Thoracic aorta (tissue), 2 donors: Measurements from ENCODE around the gene SERINC2. TPM values are rescaled to one million over a fixed set of nuclear protein-coding genes. Genes with fewer than 3 reads are reported as not detected.

ENCODE experiments used
- ATAC-seq: fragments of 150-250 bp; one replicate; pipeline ENCODE4 v1.8.0; 2017; ENCODE audit warnings: low read depth; ENCODE audit not compliant: insufficient number of reproducible peaks, low FRiP score
- DNase-seq: peaks from one replicate; pipeline ENCODE4 v3.0.0-alpha.2; 2020; ENCODE audit warnings: low spot score
- H3K27ac ChIP-seq, 2 donors: fragments of 200-600 bp; sonication (generic); 1 replicate in 1 of 2; 2 replicates in 1 of 2; pipeline ENCODE4 v1.5.1; 2016; ENCODE audit warnings: mild to moderate bottlenecking in 2 of 2, moderate library complexity in 2 of 2
- H3K27me3 ChIP-seq: fragments of 200-600 bp; sonication (generic); replicated peaks from 2 replicates; pipeline ENCODE4 v1.6.0; 2016; ENCODE audit warnings: mild to moderate bottlenecking; ENCODE audit not compliant: insufficient read depth
- H3K36me3 ChIP-seq: fragments of 200-600 bp; sonication (generic); one replicate; pipeline ENCODE4 v1.5.1; 2016
- H3K4me1 ChIP-seq, 2 donors: fragments of 200-600 bp; sonication (generic); 1 replicate in 1 of 2; 2 replicates in 1 of 2; pipeline versions ENCODE4 v1.5.1 to v1.6.0; 2016; ENCODE audit warnings: low read depth in 2 of 2, mild to moderate bottlenecking in 1 of 2; ENCODE audit not compliant: control insufficient read depth in 1 of 2
- H3K4me3 ChIP-seq: fragments of 200-600 bp; sonication (generic); 2 replicates; pipeline ENCODE4 v1.5.1; 2016; ENCODE audit warnings: mild to moderate bottlenecking
- H3K9me3 ChIP-seq: fragments of 200-600 bp; sonication (generic); 2 replicates; pipeline ENCODE4 v1.5.1; 2016
- CTCF ChIP-seq: fragments of 200-600 bp; sonication (generic); IDR thresholded peaks from one replicate; pipeline ENCODE4 v1.5.1; 2019; ENCODE audit warnings: antibody characterized with exemption
- total RNA-seq, 2 donors: library from RNA; depleted of rRNA; stranded (reverse); fragments of >200 nt; gene quantifications; one replicate each; pipeline versions ENCODE4 v1.1.0 to v1.2.3, GENCODE V29; 2016

The SERINC2 gene
- total RNA-seq, 2 donors from 2014 or later, result 7.6 to 12.3 TPM

- no peak for DNase-seq
- no peak for TF ChIP-seq CTCF
- Histone ChIP-seq H3K27ac (no peak overlapping the region), H3K4me1 (no peaks in the 10 kb centered on the region), H3K4me3 (no peak overlapping the region), H3K27me3 (no peaks in the 10 kb centered on the region), H3K36me3 (no peaks in the 10 kb centered on the region), H3K9me3 (no peaks in the 10 kb centered on the region)
- no peak for ATAC-seq
Measured at GRCh38 chr1:31441558-31441957, 28.5 kb downstream of the SERINC2 start.

GRCh38 chr1:31441970-31442647 lies 29.1 kb downstream of the SERINC2 start:
- no peak overlapping the region for H3K4me3 ChIP-seq
- ATAC-seq (no peak), DNase-seq (no peak)
- H3K9me3 ChIP-seq, result no peaks in the 10 kb centered on the region
- no peaks in the 10 kb centered on the region for H3K4me1 ChIP-seq
- H3K36me3 ChIP-seq, result no peaks in the 10 kb centered on the region
- H3K27me3 ChIP-seq, result no peaks in the 10 kb centered on the region
- no peak overlapping the region for H3K27ac ChIP-seq
- no peak for TF ChIP-seq CTCF

GRCh38 chr1:31442648-31442994 lies 29.6 kb downstream of the SERINC2 start:
- no peaks in the 10 kb centered on the region for H3K36me3 ChIP-seq
- no peak for TF ChIP-seq CTCF
- no peaks in the 10 kb centered on the region for H3K27me3 ChIP-seq
- no peaks in the 10 kb centered on the region for H3K9me3 ChIP-seq
- H3K4me3 ChIP-seq, result no peak overlapping the region
- DNase-seq (no peak), ATAC-seq (no peak)
- H3K4me1 ChIP-seq, result no peaks in the 10 kb centered on the region
- H3K27ac ChIP-seq, result no peak overlapping the region

- ATAC-seq, result no peak
- TF ChIP-seq CTCF, result no peak
Measured at GRCh38 chr1:31443673-31444072, 30.7 kb downstream of the SERINC2 start.

GRCh38 chr1:31444725-31445448 lies 31.9 kb downstream of the SERINC2 start:
- no peak for DNase-seq
- Histone ChIP-seq H3K27ac (no peak overlapping the region), H3K9me3 (no peaks in the 10 kb centered on the region), H3K36me3 (no peaks in the 10 kb centered on the region), H3K27me3 (no peaks in the 10 kb centered on the region), H3K4me1 (no peaks in the 10 kb centered on the region), H3K4me3 (no peak overlapping the region)
- no peak for ATAC-seq
- TF ChIP-seq CTCF, result no peak

More at GRCh38 chr1:31443673-31444072, 30.7 kb downstream of the SERINC2 start:
- no peaks in the 10 kb centered on the region for H3K4me1 ChIP-seq
- no peak for DNase-seq
- H3K4me3 ChIP-seq, result no peak overlapping the region
- no peaks in the 10 kb centered on the region for H3K27me3 ChIP-seq
- H3K27ac ChIP-seq, result no peak overlapping the region
- H3K36me3 ChIP-seq, result no peaks in the 10 kb centered on the region
- H3K9me3 ChIP-seq, result no peaks in the 10 kb centered on the region
